ENCODE results near the gene TTLL11.
"Not testable (repeated sequence)": the region's sequence is repeated elsewhere in the genome, so short reads cannot be mapped to it uniquely, and the experiment has no call there.

TTLL11 gene

GRCh38 chr9:122085260-122085659 is 7.8 kb downstream of the TTLL11 start:
- DNase-seq (ENCODE audit: low read depth in 3 of 3) = no peak

- no peak for DNase-seq (ENCODE audit: low read depth in 3 of 3)
Observed at GRCh38 chr9:122084026-122084675, 9.0 kb downstream of the TTLL11 start.

- no peak for DNase-seq (ENCODE audit: low read depth in 3 of 3)
Observed at GRCh38 chr9:122080986-122081385, 12.1 kb downstream of the TTLL11 start.

- DNase-seq (ENCODE audit: low read depth in 3 of 3) = no peak
Observed at GRCh38 chr9:122078557-122078956, 14.6 kb downstream of the TTLL11 start.

- no peak for DNase-seq (ENCODE audit: low read depth in 3 of 3)
Observed at GRCh38 chr9:122076773-122077172, 16.3 kb downstream of the TTLL11 start.

GRCh38 chr9:122076117-122076516 is 17.0 kb downstream of the TTLL11 start:
- DNase-seq (ENCODE audit: low read depth in 3 of 3) = no peak

- no peak for DNase-seq (ENCODE audit: low read depth in 3 of 3)
Observed at GRCh38 chr9:122075135-122076030, 17.7 kb downstream of the TTLL11 start.

- no peak for DNase-seq (ENCODE audit: low read depth in 3 of 3)
Observed at GRCh38 chr9:122071715-122072114, 21.4 kb downstream of the TTLL11 start.

- DNase-seq (ENCODE audit: low read depth in 3 of 3) = no peak
Observed at GRCh38 chr9:122070728-122071515, 22.2 kb downstream of the TTLL11 start.

GRCh38 chr9:122066680-122067079 is 26.4 kb downstream of the TTLL11 start:
- DNase-seq (ENCODE audit: low read depth in 3 of 3) = not testable (repeated sequence)

- DNase-seq (ENCODE audit: low read depth in 3 of 3) = no peak
Observed at GRCh38 chr9:122065923-122066629, 27.0 kb downstream of the TTLL11 start.

GRCh38 chr9:122060481-122060880 is 32.6 kb downstream of the TTLL11 start:
- no peak for DNase-seq (ENCODE audit: low read depth in 3 of 3)

- no peak for DNase-seq (ENCODE audit: low read depth in 3 of 3)
Observed at GRCh38 chr9:122059955-122060324, 33.2 kb downstream of the TTLL11 start.

GRCh38 chr9:122059214-122059954 is 33.7 kb downstream of the TTLL11 start:
- DNase-seq (ENCODE audit: low read depth in 3 of 3) = no peak

GRCh38 chr9:122058709-122059108 is 34.4 kb downstream of the TTLL11 start:
- no peak for DNase-seq (ENCODE audit: low read depth in 3 of 3)

GRCh38 chr9:122058051-122058450 is 35.1 kb downstream of the TTLL11 start:
- DNase-seq (ENCODE audit: low read depth in 3 of 3) = no peak

GRCh38 chr9:122057211-122057610 is 35.9 kb downstream of the TTLL11 start:
- DNase-seq (ENCODE audit: low read depth in 3 of 3) = no peak

GRCh38 chr9:122056484-122056883 is 36.6 kb downstream of the TTLL11 start:
- no peak for DNase-seq (ENCODE audit: low read depth in 3 of 3)

GRCh38 chr9:122055701-122056100 is 37.4 kb downstream of the TTLL11 start:
- no peak for DNase-seq (ENCODE audit: low read depth in 3 of 3)

GRCh38 chr9:122053567-122054350 is 39.3 kb downstream of the TTLL11 start:
- DNase-seq (ENCODE audit: low read depth in 3 of 3) = no peak
